Measurements from ENCODE around the gene CRIP1.

GRCh38 chr14:105533811-105534498, 47.3 kb downstream of the CRIP1 start:
- TF ChIP-seq CTCF (IDR thresholded peaks at IDR 0.05) (no peak), POLR2AphosphoS5 (IDR thresholded peaks at IDR 0.05; ENCODE audit: insufficient read depth in 1 of 2, low read depth in 1 of 2) (no peak)

Data from vagina (tissue), 2 donors.